SK-N-MC (cell line): ENCODE measurements around the gene RBM20.

ENCODE experiments used
- EZH2 ChIP-seq: fragments of 200-600 bp; sonication (generic); IDR thresholded peaks from one replicate; pipeline ENCODE4 v1.6.1; 2017; ENCODE audit warnings: antibody characterized with exemption
- FOXP2 ChIP-seq: optimal IDR thresholded peaks from 2 replicates; pipeline ENCODE3; 2011; ENCODE audit warnings: mild to moderate bottlenecking, moderate library complexity; ENCODE audit not compliant: insufficient read depth; ENCODE audit errors: extremely low read length, control extremely low read depth
- POLR2AphosphoS5 ChIP-seq: IDR thresholded peaks from 2 replicates; pipeline ENCODE4 v1.6.1; 2012; ENCODE audit warnings: mild to moderate bottlenecking, low read depth, low read length, borderline replicate concordance

- no peak for TF ChIP-seq FOXP2
- TF ChIP-seq EZH2, result no peak
- TF ChIP-seq POLR2AphosphoS5, result no peak
These were observed 239.8 kb downstream of the RBM20 start for GRCh38 chr10:110883924-110884323.
